Activated CD8-positive, alpha-beta T cell treated with anti-CD3 and anti-CD28 coated beads, Interleukin-2, amount 10 ng/mL, durations not matched to agents 7 days and 5 days (primary cell): ENCODE measurements around the gene KDM7A. TPM values are rescaled to one million over a fixed set of nuclear protein-coding genes. Genes with fewer than 3 reads are reported as not detected.

Source experiments
- ATAC-seq: fragments of 150-1000 bp; cut with Tn5 transposase; one replicate; pipeline ENCODE4 v1.10.0; 2021; ENCODE audit warnings: moderate library complexity
- CTCF ChIA-PET: fragments of 350-600 bp; sonication (Branson Sonifier 250); formaldehyde crosslinking; loops from one replicate; lab custom pipeline; 2021; ENCODE audit warnings: antibody characterized with exemption; lab: Charles Lee
- POLR2A ChIA-PET: fragments of 350-600 bp; sonication (Branson Sonifier 250); formaldehyde crosslinking; loops from one replicate; lab custom pipeline; 2021; ENCODE audit warnings: antibody characterized with exemption; lab: Charles Lee
- DNase-seq: peaks from one replicate; pipeline ENCODE4 v3.0.0-alpha.2; 2020
- H3K27ac Mint-ChIP-seq: one replicate; pipeline ENCODE4 v1.8.0; 2021; ENCODE audit warnings: mild to moderate bottlenecking, mixed read lengths
- H3K27me3 Mint-ChIP-seq: one replicate; pipeline ENCODE4 v1.8.0; 2021; ENCODE audit warnings: low read depth, mixed read lengths
- H3K36me3 Mint-ChIP-seq: one replicate; pipeline ENCODE4 v1.8.0; 2021; ENCODE audit warnings: low read depth, mixed read lengths
- H3K4me1 Mint-ChIP-seq: one replicate; pipeline ENCODE4 v1.8.0; 2021; ENCODE audit warnings: low read depth, mixed read lengths
- H3K4me3 Mint-ChIP-seq: one replicate; pipeline ENCODE4 v1.8.0; 2021; ENCODE audit warnings: mild to moderate bottlenecking, mixed read lengths
- H3K9me3 Mint-ChIP-seq: one replicate; pipeline ENCODE4 v1.8.0; 2022; ENCODE audit warnings: mixed read lengths; ENCODE audit not compliant: insufficient read depth
- total RNA-seq, 2 experiments: library from RNA; stranded (reverse); gene quantifications; one replicate each; pipeline ENCODE4 v1.2.3, GENCODE V29; 2021

The KDM7A gene
- total RNA-seq, 2 experiments from 2014 or later, result 3.9 to 4.1 TPM

- Mint-ChIP-seq H3K27ac (no peak overlapping the region), H3K4me1 (peaks cover 7% of the 10 kb centered on the region), H3K27me3 (peaks cover 4% of the 10 kb centered on the region), H3K36me3 (no peaks in the 10 kb centered on the region), H3K4me3 (no peak overlapping the region), H3K9me3 (no peaks in the 10 kb centered on the region)
- ChIA-PET POLR2A (no interaction called here), CTCF (interaction anchor here (1.6 kb wide), 1 partner anchor 20 kb away, joined by 5 read pairs; no protein-coding TSS in a partner anchor)
- ATAC-seq (no peak), DNase-seq (no peak)
These were observed 20.6 kb upstream of the KDM7A start for GRCh38 chr7:140197218-140197890.

GRCh38 chr7:140196361-140197217, 19.8 kb upstream of the KDM7A start:
- H3K4me1 Mint-ChIP-seq, result peaks cover 7% of the 10 kb centered on the region
- H3K9me3 Mint-ChIP-seq, result no peaks in the 10 kb centered on the region
- no peaks in the 10 kb centered on the region for H3K36me3 Mint-ChIP-seq
- H3K27me3 Mint-ChIP-seq, result peaks cover 6% of the 10 kb centered on the region
- POLR2A ChIA-PET, result no interaction called here
- DNase-seq (no peak), ATAC-seq (no peak)
- no peak overlapping the region for H3K27ac Mint-ChIP-seq
- CTCF ChIA-PET, result interaction anchor here (1.6 kb wide), 1 partner anchor 19 kb away, joined by 5 read pairs; no protein-coding TSS in a partner anchor
- no peak overlapping the region for H3K4me3 Mint-ChIP-seq

- Mint-ChIP-seq H3K27ac (no peak overlapping the region), H3K4me3 (no peak overlapping the region), H3K36me3 (no peaks in the 10 kb centered on the region), H3K27me3 (peaks cover 8% of the 10 kb centered on the region), H3K4me1 (peaks cover 7% of the 10 kb centered on the region), H3K9me3 (no peaks in the 10 kb centered on the region)
- DNase-seq, result no peak
- ChIA-PET POLR2A (no interaction called here), CTCF (no interaction called here)
- no peak for ATAC-seq
These were observed 19.1 kb upstream of the KDM7A start for GRCh38 chr7:140195859-140196258.

- POLR2A ChIA-PET, result no interaction called here
- DNase-seq, result no peak
- CTCF ChIA-PET, result interaction anchor here (0.6 to 0.8 kb wide), 2 partner anchors 9 to 11 kb away, joined by 3 to 5 read pairs; no protein-coding TSS in a partner anchor
- Mint-ChIP-seq H3K4me3 (no peak overlapping the region), H3K9me3 (no peaks in the 10 kb centered on the region), H3K27ac (no peak overlapping the region), H3K27me3 (peaks cover 14% of the 10 kb centered on the region), H3K4me1 (peaks cover 9% of the 10 kb centered on the region), H3K36me3 (no peaks in the 10 kb centered on the region)
- ATAC-seq, result no peak
These were observed 15.8 kb upstream of the KDM7A start for GRCh38 chr7:140192620-140193019.

- Mint-ChIP-seq H3K9me3 (no peaks in the 10 kb centered on the region), H3K36me3 (no peaks in the 10 kb centered on the region), H3K27ac (no peak overlapping the region), H3K4me3 (no peak overlapping the region), H3K4me1 (peaks cover 9% of the 10 kb centered on the region), H3K27me3 (peaks cover 16% of the 10 kb centered on the region)
- ATAC-seq (no peak), DNase-seq (no peak)
- ChIA-PET CTCF (interaction anchor here (0.6 kb wide), 1 partner anchor 8 kb away, joined by 5 read pairs; no protein-coding TSS in a partner anchor), POLR2A (no interaction called here)
These were observed 15.4 kb upstream of the KDM7A start for GRCh38 chr7:140192176-140192575.

GRCh38 chr7:140190588-140190987, 13.8 kb upstream of the KDM7A start:
- ATAC-seq (no peak), DNase-seq (no peak)
- ChIA-PET POLR2A (no interaction called here), CTCF (interaction anchor here (0.7 kb wide), 1 partner anchor 13 kb away, joined by 4 read pairs; no protein-coding TSS in a partner anchor)
- Mint-ChIP-seq H3K36me3 (no peaks in the 10 kb centered on the region), H3K27ac (no peak overlapping the region), H3K4me3 (no peak overlapping the region), H3K9me3 (no peaks in the 10 kb centered on the region), H3K27me3 (peaks cover 18% of the 10 kb centered on the region), H3K4me1 (peaks cover 4% of the 10 kb centered on the region)

- Mint-ChIP-seq H3K36me3 (no peaks in the 10 kb centered on the region), H3K4me3 (no peak overlapping the region), H3K27ac (no peak overlapping the region), H3K27me3 (peaks cover 21% of the 10 kb centered on the region), H3K4me1 (peaks cover 2% of the 10 kb centered on the region), H3K9me3 (no peaks in the 10 kb centered on the region)
- DNase-seq (no peak), ATAC-seq (no peak)
- ChIA-PET POLR2A (no interaction called here), CTCF (interaction anchor here (0.7 kb wide), 1 partner anchor 12 kb away, joined by 4 read pairs; no protein-coding TSS in a partner anchor)
These were observed 13.1 kb upstream of the KDM7A start for GRCh38 chr7:140189917-140190316.

GRCh38 chr7:140182917-140183316, 6.1 kb upstream of the KDM7A start:
- CTCF ChIA-PET, result interaction anchor here (1.1 to 1.4 kb wide), 3 partner anchors 18 to 202 kb away, joined by 3 to 4 read pairs (median 3); no protein-coding TSS in a partner anchor
- peaks cover 56% of the 10 kb centered on the region for H3K27me3 Mint-ChIP-seq
- ATAC-seq (no peak), DNase-seq (no peak)
- H3K36me3 Mint-ChIP-seq, result peaks cover under 1% of the 10 kb centered on the region
- POLR2A ChIA-PET, result no interaction called here
- no peak overlapping the region for H3K4me3 Mint-ChIP-seq
- no peak overlapping the region for H3K27ac Mint-ChIP-seq
- peaks cover under 1% of the 10 kb centered on the region for H3K4me1 Mint-ChIP-seq
- H3K9me3 Mint-ChIP-seq, result no peaks in the 10 kb centered on the region

GRCh38 chr7:140179339-140179738, 2.6 kb upstream of the KDM7A start:
- Mint-ChIP-seq H3K4me1 (peaks cover 16% of the 10 kb centered on the region), H3K9me3 (no peaks in the 10 kb centered on the region), H3K27me3 (peaks cover 51% of the 10 kb centered on the region), H3K4me3 (no peak overlapping the region), H3K27ac (no peak overlapping the region), H3K36me3 (peaks cover 4% of the 10 kb centered on the region)
- no peak for ATAC-seq
- POLR2A ChIA-PET, result no interaction called here
- DNase-seq, result no peak
- CTCF ChIA-PET, result interaction anchor here (1.1 kb wide), 1 partner anchor 125 kb away, joined by 3 read pairs; no protein-coding TSS in a partner anchor

GRCh38 chr7:140176122-140176701, 571 bp downstream of the KDM7A start:
- peak overlapping the region; percentile 83 for H3K27ac Mint-ChIP-seq
- peaks cover 4% of the 10 kb centered on the region for H3K36me3 Mint-ChIP-seq
- CTCF ChIA-PET, result interaction anchor here (0.6 to 2.1 kb wide), 11 partner anchors 30 to 301 kb away, joined by 3 to 11 read pairs (median 3); no protein-coding TSS in a partner anchor
- peaks cover 27% of the 10 kb centered on the region for H3K27me3 Mint-ChIP-seq
- DNase-seq (no peak), ATAC-seq (no peak)
- H3K4me3 Mint-ChIP-seq, result peak overlapping the region; percentile 82
- no peaks in the 10 kb centered on the region for H3K9me3 Mint-ChIP-seq
- POLR2A ChIA-PET, result interaction anchor here (0.6 to 2.2 kb wide), 9 partner anchors 11 to 115 kb away, joined by 3 to 25 read pairs (median 5); partner anchors contain the start of gene PARP12
- peaks cover 20% of the 10 kb centered on the region for H3K4me1 Mint-ChIP-seq
